Mesenteric fat pad (tissue), 1 donor: ENCODE results near the gene TYMP. TPM values are rescaled to one million over a fixed set of nuclear protein-coding genes. Genes with fewer than 3 reads are reported as not detected.
"Not testable (repeated sequence)": the region's sequence is repeated elsewhere in the genome, so short reads cannot be mapped to it uniquely, and the experiment has no call there.

Experiments used
- DNase-seq: peaks from one replicate; pipeline ENCODE4 v3.0.0-alpha.2; 2020; ENCODE audit warnings: low spot score
- total RNA-seq: library from RNA; stranded (reverse); fragmentation: NEBNext Ultra II Directional; extraction: Animal tissue kit (Norgen Biotek cat#: 25700); gene quantifications from one replicate; pipeline ENCODE4 v1.2.1, GENCODE V29; 2021
- donor health status: DM: yes; HTN: yes; CAD: no.

TYMP gene
- total RNA-seq, 1 donor from 2014 or later, result 165 TPM

DNA sequence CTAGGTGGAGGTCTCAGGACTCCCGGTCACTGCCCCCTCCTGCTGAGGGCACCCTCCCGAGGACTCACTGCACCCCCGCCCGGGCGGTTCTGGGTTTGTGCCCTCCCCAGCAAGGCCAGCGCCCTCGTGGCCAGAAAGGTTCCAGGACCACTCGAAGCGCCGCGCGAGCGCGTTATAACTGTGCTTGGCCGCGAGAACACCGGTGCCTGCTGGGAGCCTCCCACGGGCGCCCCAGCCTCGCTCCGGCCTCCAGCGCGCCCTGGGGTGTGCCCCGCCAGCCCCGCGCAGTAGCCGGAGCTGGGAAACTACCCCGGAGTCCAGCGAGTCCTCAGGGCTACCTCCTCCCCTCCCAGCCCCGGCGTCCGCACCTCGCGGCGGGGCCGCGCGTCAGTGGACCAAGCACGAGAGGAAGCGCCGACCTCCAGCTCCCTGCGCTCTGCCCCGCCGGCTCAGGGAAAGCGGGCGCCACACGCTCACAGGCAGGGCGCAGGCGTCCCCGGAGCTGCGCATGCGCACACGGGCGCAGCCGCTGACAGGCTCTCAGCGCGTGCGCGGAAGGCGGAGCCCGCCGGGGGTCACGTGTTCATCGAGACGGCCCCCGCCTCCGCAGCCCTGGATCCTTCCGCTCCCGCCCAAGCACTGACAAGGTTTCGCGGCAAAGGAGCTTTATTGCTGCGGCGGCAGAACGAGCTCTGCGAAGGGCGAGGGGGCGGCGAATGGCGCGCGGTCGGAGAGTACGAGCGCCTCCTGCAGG is 4.5 kb downstream of the TYMP start, which contains the start of gene SCO2:
Gene SCO2 (minus strand): TSS at position 495 of the 754 bp plus-strand sequence. CDS start 1,187 bp downstream, outside the sequence.
- peak; percentile 99 for DNase-seq

DNA sequence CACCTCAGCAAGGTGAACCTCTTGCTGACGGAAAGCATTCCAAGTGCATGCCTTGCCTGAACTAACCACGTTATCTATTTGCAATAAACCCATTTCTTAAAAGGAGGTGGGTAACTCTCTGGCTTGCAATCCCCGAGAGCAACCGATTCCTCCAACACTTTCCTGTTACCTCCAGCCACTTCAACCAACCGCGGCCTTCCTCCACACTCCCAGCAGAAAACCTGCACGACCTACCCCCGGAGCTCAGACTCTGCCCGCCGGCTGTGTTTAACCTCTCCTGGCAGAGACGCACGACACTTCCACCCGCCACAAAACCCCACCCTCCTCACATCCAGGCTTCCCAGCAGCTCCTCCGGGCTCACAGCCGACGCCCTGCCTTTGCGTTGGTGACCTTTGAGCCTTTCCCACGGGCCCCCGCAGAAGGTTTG is 5.1 kb downstream of the TYMP start:
- no peak for DNase-seq

- no peak for DNase-seq
Measured at GRCh38 chr22:50523806-50524675, 5.8 kb downstream of the TYMP start.

- no peak for DNase-seq
Measured at GRCh38 chr22:50523458-50523805, 6.4 kb downstream of the TYMP start.

- DNase-seq, result no peak
Measured at GRCh38 chr22:50522806-50523438, 6.9 kb downstream of the TYMP start.

GRCh38 chr22:50522208-50522805 is 7.5 kb downstream of the TYMP start:
- no peak for DNase-seq

DNA sequence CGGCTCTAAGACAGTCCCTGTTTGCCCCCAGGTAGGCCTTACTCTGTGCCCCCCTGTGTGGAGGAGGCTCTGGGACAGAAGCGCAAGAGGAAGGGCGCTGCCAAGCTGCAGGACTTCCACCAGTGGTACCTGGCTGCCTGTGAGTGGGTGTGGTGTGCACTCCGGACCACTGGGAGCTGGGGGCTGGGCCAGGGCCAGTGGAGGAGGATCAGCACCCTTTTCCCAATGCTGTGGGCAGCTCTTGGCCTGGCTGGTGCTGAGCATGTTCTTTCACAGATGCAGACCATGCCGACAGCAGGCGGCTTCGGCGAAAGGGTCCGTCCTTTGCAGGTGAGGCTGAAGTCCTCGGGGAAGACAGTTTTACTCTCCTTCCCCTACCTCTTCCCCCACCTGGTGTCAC is 8.1 kb downstream of the TYMP start:
- DNase-seq, result no peak

DNA sequence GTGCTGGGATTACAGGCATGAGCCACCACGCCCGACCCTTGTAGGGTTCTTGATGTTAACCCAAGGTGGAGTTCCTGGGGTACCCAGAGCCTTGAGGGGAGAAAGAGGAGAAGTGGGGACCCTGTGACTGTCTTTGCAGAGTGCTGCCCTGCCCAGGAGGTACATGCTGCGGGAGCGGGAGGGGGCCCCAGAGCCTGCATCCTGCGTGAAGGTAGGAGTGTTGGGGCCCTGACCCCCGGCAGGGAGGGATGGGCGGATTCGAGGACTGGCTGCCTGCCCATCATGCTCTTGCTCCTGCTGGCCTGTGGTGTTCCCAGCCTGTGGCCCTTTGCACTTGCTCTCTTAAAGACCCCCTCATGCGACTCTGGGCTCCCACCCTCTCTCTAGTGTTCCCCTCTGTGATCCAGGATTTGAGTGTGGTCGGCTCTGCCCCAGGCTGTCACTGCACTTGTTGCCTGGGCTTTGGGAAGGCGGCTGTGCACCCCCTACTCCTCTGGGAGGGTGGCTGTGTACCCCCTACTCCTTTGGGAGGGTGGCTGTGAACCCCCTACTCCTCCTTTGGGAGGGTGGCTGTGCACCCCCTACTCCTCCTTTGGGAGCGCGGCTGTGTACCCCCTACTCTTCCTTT is 8.9 kb downstream of the TYMP start:
- DNase-seq, result no peak

DNA sequence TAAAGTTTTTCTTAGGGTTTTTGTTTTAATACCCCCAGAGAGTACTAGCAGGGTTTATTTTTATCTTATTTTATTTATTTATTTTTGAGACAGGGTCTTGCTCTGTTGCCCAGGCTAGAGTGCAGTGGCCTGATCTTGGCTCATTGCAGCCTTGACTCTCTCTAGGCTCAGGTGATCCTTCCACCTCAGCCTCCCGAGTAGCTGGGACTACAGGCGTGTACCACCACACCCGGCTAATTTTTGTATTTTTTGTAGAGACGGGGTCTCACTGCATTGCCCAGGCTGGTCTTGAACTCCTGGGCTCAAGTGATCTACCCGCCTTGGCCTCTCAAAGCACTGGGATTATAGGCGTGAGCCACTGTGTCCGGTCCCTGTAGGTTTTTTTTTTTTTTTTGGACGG is 9.6 kb downstream of the TYMP start:
- DNase-seq, result not testable (repeated sequence)

DNA sequence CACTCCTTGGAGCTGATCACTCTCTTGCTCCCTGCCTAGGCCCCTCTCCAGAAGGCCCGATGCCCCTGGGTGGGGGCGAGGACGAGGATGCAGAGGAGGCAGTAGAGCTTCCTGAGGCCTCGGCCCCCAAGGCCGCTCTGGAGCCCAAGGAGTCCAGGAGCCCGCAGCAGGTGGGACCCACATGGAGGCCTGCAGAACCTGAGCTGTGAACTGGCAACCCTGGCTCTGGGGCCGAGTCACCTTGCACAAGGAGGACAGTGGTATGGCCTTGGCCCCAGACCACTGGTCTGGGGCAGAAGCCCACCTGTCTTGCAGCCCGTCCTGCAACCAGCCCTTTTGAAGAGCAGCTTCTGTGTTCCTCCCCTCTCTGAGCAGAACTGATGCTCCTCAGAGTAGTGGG is 10.7 kb downstream of the TYMP start:
- DNase-seq, result no peak

DNA sequence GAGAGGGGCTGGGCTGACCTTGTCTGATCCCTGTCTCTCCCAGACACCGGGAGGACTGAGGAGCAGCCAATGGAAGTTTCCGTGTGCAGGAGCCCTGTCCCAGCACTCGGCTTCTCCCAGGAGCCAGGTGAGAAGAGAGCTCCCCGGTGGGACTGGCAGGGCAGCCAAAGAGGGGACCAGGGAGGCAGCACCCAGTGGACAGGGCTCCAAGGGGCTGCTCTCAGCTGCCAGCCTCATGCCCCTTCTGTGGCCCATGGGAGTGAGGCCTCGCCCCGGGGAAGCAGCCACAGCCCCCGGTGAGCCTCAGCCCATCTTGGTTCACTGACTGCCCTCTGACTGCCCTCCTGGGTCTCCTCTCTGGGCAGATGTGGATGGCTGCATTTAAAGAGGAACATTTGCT is 11.2 kb downstream of the TYMP start:
- no peak for DNase-seq

DNA sequence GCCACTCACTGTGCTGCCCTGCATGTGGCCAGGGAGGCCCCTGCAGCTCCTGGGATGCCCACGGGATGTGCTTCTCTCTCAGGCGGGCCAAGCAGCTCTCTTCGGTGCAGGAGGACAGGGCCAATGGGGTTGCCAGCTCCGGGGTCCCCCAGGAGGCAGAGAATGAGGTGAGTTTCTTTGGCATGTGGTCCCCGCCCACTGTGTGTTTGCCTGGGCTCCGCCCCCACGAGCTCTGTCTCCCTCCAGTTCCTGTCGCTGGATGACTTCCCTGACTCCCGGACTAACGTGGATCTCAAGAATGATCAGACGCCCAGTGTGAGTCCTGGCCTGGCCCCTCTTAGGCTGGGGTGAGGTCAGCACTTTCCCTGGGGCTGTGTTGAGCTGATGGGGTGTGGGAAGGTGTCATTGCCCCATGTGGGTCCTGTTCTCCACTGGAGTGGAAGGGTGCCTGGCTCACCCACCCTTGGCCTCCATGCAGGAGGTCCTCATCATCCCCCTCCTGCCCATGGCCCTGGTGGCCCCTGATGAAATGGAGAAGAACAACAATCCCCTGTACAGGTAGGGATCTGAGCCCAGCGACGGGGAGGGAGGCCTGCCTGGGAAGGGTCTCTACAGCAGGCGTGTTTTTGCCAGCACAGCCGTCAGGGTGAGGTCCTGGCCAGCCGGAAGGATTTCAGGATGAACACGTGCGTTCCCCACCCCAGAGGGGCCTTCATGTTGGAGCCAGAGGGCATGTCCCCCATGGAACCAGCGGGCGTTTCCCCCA is 12.1 kb downstream of the TYMP start:
- DNase-seq, result no peak

GRCh38 chr22:50516891-50517290 is 12.9 kb downstream of the TYMP start:
- DNase-seq, result no peak

DNA sequence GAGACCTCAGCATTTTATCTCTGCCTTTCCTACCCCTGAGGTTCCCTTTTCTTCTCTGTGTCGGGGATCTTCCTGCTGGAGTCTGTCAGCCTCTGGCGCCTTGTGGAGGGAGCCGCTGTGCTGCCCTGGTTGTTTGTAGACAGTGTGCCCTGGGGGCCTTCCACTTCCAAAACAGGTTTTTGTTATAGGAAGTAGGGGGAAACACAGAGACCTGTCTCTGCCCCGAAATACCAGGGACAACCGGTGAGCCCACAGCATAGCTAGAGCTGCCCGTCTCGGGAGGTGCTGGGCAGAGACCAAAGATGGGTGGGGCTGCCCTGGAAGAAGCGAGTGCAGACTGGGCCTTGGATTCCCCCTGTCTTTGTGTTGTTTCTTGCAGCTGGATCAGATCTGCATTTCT is 13.7 kb downstream of the TYMP start:
- no peak for DNase-seq

DNA sequence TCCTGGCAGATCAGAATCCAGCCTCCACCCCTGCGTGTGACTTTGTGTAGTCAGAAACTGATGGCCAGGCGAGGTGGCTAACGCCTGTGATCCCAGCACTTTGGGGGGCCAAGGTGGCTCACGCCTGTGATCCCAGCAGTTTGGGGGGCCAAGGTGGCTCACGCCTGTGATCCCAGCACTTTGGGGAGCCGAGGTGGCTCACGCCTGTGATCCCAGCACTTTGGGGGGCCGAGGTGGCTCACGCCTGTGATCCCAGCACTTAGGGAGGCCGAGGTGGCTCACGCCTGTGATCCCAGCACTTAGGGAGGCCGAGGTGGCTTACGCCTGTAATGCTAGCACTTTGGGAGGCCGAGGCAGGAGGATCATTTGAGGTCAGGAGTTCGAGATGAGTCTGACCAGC is 16.6 kb downstream of the TYMP start:
- no peak for DNase-seq

DNA sequence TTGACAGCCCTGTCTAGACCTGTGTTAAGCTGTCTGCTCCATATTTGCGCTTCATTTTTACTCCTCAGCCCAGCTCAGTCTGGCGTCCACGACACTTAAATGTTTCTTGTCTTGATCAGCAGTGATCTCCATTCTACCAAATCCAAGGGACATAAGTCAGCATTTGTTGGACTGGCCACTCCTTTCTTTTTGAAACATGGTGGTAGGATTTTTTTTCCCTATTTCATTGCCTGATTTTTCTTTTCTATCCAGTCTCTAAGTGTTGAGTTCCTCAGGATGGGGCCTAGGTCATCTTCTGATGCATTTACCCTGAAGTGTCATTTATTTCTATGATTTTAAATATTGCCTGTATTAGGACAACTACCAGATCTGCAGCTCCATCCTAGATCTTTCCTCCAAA is 20.9 kb downstream of the TYMP start:
- no peak for DNase-seq

DNA sequence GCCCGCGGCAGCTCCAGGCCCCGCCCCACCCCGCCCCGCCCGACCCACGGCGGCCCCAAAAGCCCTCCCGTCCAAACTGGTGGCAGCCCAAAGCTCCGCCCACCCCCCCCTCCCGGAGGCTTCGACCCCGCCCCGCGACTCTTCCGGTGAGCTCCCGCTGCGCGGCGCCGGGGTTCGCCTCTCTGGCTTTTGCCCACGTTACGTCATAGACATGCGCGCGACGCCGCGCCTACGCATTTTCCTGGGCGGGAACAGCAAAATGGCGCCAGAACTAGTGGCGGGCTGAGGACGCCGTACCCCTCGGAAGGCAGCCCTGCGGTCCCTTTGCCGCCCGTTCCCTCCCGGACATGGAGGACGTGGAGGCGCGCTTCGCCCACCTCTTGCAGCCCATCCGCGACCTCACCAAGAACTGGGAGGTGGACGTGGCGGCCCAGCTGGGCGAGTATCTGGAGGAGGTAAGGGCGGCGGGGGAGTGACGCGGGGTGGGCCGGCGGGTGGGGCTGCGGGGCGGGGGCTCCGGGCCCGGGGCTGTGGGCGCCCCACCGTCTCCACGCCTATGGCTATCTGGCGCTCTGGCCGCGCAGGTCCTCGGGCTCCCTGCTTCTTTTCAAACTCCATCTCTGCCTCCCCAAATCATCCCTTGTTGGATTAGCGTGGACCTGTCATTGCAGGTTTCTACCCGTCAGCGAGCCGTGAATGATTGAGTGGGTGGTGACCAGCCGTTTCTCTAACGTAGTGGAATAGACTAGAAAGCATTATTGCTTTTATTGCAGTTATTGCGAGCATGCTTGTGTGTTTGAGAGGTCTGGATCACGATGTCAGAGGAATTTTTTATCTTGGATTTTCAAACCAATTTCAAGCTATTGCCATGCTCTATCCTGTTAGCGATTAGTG is 21.6 kb downstream of the TYMP start, which contains the start of gene NCAPH2:
Gene NCAPH2 (plus strand): TSS at position 234 of the 894 bp plus-strand sequence. CDS start 114 bp downstream, at position 348.
- peak; percentile 99 for DNase-seq

GRCh38 chr22:50507421-50507990 is 22.3 kb downstream of the TYMP start, which contains the start of gene LMF2:
LMF2 (minus strand) TSS chr22:50507702; CDS start chr22:50507675, 27 bp downstream.
- DNase-seq, result peak; percentile 98
